NCI-H2107 (cell line): ENCODE results near the gene FDX2.
A peak's percentile ranks its signal among the peaks of the same experiment; 100 is the strongest.

Experiments
- DNase-seq: peaks from one replicate; lab custom pipeline; 2025; lab: John Stamatoyannopoulos, UW

Gene FDX2

GRCh38 chr19:10332965-10333757, 17.3 kb upstream of the FDX2 start, which contains the start of gene RAVER1:
TSS of gene RAVER1 (minus strand) at chr19:10333529. CDS start at chr19:10333507, 22 bp downstream.
- peak; percentile 95 for DNase-seq

DNA sequence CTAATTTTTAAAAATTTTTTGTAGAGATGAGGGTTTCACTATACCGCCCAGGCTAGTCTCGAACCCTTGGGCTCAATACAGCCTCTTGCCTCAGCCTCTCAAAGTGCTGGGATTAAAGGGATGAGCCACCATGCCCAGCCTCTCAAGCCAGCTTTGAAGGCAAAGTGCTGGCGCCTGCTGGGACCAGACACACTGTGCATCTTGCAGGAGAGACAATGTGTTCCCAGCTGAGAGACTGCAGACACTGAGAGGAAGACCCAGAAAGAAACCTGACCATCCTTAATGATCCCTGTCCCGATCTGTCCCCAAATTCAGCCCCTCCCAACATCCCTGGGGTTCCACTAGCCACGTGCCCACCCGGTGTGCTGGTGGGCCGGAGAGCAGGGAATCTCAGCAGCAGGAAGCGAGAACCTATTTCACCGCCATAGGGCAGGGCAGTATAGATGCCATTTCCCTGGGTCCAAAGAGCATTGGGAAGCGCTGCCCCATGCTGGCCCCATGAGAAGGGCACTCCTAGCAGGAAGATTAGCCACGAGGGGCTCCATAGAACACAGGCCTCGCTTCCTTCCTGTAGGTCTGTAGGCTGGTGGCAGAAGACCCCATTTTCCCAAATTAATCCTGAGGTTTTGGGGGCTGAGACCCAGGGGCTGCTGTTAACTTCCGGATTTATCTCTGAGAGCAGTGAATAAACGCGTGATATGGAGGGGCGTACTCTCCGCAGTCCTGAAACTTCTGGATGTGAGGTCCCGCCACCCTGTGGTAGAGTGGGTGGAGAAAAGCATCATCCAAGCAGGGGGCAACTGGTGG, 16.5 kb upstream of the FDX2 start:
- no peak for DNase-seq

- DNase-seq: no peak
These were observed 13.7 kb upstream of the FDX2 start for GRCh38 chr19:10329555-10329954.

DNA sequence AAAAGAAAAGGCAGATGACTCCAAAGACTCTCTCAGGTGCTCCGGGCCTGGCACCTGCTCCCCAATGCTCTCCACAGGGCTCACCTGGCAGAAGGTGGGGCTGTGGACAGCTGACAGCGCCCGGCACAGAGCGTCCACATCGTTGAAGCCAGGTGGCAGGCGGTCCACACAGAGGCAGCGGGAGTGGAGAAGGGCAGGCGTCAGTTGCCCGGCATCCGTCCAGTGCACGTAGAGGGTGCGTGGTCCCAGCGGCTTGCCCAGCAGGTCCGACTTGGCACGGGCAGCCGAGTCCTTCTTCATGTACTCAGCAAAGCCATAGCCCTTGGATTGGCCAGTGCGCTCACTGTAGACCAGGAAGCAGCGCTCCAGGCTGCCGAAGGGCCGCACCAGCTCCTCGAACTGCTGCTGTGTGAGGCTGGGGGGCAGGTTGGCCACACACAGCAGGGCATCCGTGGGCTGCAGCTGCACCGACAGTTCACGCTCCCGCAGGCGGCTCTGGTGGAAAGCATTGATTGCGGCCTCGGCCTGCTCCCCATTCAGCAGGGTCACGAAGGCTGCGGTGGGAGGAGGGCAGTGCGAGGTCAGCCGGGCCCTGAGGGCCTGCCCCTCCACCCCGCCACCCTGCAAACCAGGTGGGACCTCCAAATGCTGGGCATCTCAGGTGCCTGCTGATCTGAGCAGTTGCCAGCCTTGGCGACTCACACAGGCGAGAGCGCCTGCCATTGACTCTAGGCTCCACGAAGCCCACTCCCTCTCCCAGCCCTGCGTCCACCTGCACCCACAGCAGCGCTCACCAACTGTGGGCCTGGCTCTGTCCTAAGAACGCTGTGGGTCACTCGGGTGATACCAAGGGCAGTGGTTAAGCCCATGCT, 13.0 kb upstream of the FDX2 start:
- no peak for DNase-seq

- DNase-seq: no peak
These were observed 12.0 kb upstream of the FDX2 start for GRCh38 chr19:10327793-10328192.

- no peak for DNase-seq
These were observed 9.9 kb upstream of the FDX2 start for GRCh38 chr19:10325732-10326131.

DNA sequence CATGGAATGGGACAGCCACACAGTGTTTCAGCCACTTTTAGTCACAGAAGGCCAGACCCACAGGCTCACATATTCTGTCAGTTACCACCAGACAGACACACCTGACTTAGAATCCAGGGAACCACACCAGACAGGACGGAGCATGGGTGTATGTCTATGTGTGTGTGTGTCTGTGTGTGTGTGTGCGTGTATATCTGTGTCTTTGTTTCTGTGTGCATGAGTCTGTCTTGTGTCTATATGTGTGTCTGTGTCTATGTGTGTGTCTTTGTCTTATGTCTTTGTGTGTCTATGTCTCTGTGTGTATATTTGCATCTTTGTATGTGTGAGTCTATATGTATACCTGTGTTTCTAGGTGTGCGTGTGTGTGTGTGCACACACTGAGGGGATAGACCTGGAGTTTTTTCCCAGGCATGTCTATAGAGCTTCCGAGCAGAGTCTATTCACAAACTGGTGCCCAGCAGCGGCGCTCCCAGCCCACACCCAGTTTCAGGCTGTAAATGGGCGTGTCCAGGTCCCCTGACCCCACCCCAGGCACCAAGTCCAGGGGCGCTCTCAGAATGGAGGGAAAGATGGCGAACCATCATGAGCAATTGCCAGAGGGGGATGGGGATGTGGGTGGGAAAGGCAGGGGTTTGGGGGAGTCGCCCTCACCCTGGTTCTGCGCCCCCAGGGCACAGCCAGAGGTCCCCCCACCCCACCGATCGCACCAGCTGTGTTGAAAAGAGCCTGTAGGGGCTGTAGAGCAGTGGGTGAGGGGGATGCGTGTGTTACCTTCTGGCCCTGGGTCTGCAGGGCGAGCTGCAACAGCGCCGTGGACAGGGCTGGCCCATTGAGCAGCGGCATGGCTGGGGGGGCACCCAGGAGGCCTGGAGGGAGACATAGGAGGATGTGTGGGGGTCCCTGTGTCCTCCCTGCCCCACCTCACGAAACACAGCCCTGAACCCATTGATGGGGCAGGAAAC, 6.3 kb upstream of the FDX2 start:
- DNase-seq: no peak

- DNase-seq: no peak
These were observed 5.6 kb upstream of the FDX2 start for GRCh38 chr19:10321417-10321797.

DNA sequence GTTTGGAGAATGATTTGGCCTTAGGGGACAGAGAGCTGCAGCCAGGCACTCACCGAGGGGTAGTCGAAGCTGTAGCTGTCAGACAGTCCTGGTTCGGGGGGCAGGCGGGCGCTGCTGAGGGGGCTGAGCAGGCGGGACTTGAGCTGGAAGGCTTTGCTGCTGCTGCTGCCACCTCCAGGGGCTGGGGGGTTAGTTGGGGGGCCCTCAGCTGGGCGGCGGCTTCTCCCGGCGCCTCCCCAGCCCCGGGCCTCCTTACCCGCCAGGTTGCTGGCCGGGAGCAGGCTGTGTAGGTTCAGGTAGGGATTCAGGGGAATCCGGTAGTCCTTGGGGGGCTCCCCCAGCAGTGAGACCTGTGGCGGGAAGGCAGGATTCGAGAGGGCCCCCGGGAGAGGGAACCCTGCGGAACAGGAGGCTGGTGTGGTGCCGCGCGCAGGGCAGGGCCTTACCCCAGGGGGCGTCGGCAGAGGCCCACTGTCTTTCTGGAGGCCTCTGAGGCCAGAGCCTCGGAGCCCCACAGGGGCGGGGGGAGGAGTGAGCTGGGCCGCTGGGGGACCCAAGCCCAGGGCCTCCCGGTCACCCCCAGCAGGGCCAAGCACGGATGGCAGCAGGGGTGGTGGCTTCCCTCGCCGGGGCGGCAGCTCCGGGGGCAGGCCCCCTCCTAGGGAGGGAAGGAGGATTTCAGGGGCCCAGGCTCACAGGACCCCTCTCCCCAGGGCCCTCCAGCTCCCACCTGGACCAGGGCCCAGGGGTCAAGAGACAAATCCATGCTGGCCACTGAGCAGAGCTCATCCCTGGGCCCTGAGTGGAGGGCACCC, 5.0 kb upstream of the FDX2 start:
- DNase-seq: no peak

GRCh38 chr19:10318807-10319682, 3.2 kb upstream of the FDX2 start:
- DNase-seq: no peak

- no peak for DNase-seq
These were observed 2.1 kb upstream of the FDX2 start for GRCh38 chr19:10317857-10318462.

- no peak for DNase-seq
These were observed 1.4 kb upstream of the FDX2 start for GRCh38 chr19:10317045-10317856.

DNA sequence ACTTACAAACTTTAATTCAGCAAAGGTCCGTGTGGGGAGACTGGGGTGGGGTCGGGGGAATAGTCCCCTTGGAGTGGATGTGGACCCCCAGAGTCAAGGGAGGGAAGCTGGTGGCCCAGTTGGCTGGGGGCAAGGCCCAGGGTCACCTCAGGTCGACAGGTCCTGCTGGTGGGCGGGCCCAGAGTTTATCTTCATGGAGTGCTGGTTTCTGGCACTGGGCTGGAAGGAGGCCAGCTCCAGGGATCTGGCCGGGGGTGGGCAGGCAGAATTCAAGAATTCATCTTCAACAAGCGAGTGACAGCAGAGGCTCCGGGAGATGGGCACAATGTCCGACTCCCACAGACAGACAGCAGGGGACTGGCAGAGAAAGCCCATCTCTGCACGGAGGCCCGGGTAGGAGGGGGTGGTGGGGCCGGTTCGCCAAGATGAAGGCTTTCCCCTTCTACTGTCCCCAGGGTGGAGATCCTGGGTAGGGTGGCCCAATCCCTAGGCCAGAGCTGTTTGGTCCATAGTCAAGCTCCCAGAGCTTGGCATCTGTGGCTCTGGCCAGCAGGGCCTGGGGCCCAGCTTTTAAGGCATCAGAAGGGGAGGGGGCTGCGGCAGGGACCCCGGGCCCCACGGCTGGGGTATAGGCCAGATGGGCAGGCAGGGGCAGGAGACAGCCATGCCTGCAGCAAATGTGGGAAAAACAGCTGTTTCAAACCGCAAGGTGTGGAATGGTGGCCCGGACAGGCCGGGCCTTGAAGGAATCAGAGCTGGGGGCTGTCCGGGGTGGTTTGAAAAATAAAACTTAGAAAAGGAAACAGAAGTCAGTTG, 622 bp upstream of the FDX2 start:
- DNase-seq: no peak

- DNase-seq: no peak
These were observed 6.4 kb downstream of the FDX2 start, which contains the start of gene ZGLP1 for GRCh38 chr19:10309423-10309822. TSS of gene ZGLP1 (minus strand) at chr19:10309815.

DNA sequence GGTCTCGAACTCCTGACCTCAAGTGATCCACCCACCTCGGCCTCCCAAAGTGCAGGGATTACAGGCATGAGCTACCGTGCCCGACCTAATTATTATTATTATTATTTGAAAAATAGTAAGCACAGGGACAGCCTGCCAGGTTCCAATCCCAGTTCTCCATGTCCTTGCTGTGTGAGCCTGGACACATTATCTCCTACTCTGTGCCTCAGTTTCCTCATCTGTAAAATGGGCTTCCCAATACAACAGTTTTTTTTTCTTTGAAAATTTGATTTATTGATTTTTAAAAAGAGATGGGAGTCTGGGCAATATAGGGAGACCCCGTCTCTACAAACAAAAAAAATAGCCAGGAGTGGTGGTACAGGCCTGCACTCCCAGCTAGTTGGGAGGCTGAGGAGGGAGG, 9.5 kb downstream of the FDX2 start:
- no peak for DNase-seq

- no peak for DNase-seq
These were observed 10.5 kb downstream of the FDX2 start for GRCh38 chr19:10305139-10305806.
